Thoracic aorta (tissue), 2 donors: Measurements from ENCODE around the gene ZBTB7C. TPM values are rescaled to one million over a fixed set of nuclear protein-coding genes. Genes with fewer than 3 reads are reported as not detected.

Experiments used
- ATAC-seq: fragments of 150-250 bp; one replicate; pipeline ENCODE4 v1.8.0; 2017; ENCODE audit warnings: low read depth; ENCODE audit not compliant: insufficient number of reproducible peaks, low FRiP score
- DNase-seq: peaks from one replicate; pipeline ENCODE4 v3.0.0-alpha.2; 2020; ENCODE audit warnings: low spot score
- H3K27ac ChIP-seq, 2 donors: fragments of 200-600 bp; sonication (generic); 1 replicate in 1 of 2; 2 replicates in 1 of 2; pipeline ENCODE4 v1.5.1; 2016; ENCODE audit warnings: mild to moderate bottlenecking in 2 of 2, moderate library complexity in 2 of 2
- H3K27me3 ChIP-seq: fragments of 200-600 bp; sonication (generic); replicated peaks from 2 replicates; pipeline ENCODE4 v1.6.0; 2016; ENCODE audit warnings: mild to moderate bottlenecking; ENCODE audit not compliant: insufficient read depth
- H3K36me3 ChIP-seq: fragments of 200-600 bp; sonication (generic); one replicate; pipeline ENCODE4 v1.5.1; 2016
- H3K4me1 ChIP-seq, 2 donors: fragments of 200-600 bp; sonication (generic); 1 replicate in 1 of 2; 2 replicates in 1 of 2; pipeline versions ENCODE4 v1.5.1 to v1.6.0; 2016; ENCODE audit warnings: low read depth in 2 of 2, mild to moderate bottlenecking in 1 of 2; ENCODE audit not compliant: control insufficient read depth in 1 of 2
- H3K4me3 ChIP-seq: fragments of 200-600 bp; sonication (generic); 2 replicates; pipeline ENCODE4 v1.5.1; 2016; ENCODE audit warnings: mild to moderate bottlenecking
- H3K9me3 ChIP-seq: fragments of 200-600 bp; sonication (generic); 2 replicates; pipeline ENCODE4 v1.5.1; 2016
- total RNA-seq, 2 donors: library from RNA; depleted of rRNA; stranded (reverse); fragments of >200 nt; gene quantifications; one replicate each; pipeline versions ENCODE4 v1.1.0 to v1.2.3, GENCODE V29; 2016
- TF ChIP-seq, protein P1 (sequence below): fragments of 200-600 bp; sonication (generic); IDR thresholded peaks from one replicate; pipeline ENCODE4 v1.5.1; 2019; ENCODE audit warnings: antibody characterized with exemption

The ZBTB7C gene
- total RNA-seq, 2 donors from 2014 or later: 9.6 to 10.9 TPM

DNA sequence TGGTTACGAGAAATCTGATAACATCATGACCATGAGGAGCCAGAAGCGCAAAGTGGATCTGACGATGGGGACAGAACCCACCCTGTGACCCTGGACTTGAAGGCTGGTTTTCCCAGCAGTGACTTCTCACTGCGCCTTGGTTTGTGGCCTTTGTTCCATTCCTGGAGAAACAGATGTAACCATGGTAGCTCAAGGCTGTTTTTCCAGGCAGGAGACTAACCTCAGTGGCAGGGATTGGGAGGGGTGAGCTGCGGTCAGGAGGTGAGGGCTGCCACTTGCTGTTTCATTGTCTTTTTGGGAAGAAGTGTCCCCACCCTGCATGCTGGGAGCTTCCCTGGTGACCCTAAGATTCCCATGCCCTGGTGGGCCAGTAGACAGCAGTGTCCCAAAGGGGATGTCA lies 362.3 kb downstream of the ZBTB7C start:
- no peaks in the 10 kb centered on the region for H3K27me3 ChIP-seq
- TF ChIP-seq, protein P1, sequence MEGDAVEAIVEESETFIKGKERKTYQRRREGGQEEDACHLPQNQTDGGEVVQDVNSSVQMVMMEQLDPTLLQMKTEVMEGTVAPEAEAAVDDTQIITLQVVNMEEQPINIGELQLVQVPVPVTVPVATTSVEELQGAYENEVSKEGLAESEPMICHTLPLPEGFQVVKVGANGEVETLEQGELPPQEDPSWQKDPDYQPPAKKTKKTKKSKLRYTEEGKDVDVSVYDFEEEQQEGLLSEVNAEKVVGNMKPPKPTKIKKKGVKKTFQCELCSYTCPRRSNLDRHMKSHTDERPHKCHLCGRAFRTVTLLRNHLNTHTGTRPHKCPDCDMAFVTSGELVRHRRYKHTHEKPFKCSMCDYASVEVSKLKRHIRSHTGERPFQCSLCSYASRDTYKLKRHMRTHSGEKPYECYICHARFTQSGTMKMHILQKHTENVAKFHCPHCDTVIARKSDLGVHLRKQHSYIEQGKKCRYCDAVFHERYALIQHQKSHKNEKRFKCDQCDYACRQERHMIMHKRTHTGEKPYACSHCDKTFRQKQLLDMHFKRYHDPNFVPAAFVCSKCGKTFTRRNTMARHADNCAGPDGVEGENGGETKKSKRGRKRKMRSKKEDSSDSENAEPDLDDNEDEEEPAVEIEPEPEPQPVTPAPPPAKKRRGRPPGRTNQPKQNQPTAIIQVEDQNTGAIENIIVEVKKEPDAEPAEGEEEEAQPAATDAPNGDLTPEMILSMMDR: no peak
- H3K4me3 ChIP-seq: no peak overlapping the region
- H3K4me1 ChIP-seq: peaks cover 0 to 8% of the 10 kb centered on the region in 2 donors
- no peaks in the 10 kb centered on the region for H3K36me3 ChIP-seq
- ATAC-seq (no peak), DNase-seq (no peak)
- H3K9me3 ChIP-seq: no peaks in the 10 kb centered on the region
- H3K27ac ChIP-seq: no peak overlapping the region

GRCh38 chr18:48045744-48046143 lies 363.4 kb downstream of the ZBTB7C start:
- no peak for ATAC-seq
- Histone ChIP-seq H3K4me1 (peaks cover 0 to 8% of the 10 kb centered on the region in 2 donors), H3K9me3 (no peaks in the 10 kb centered on the region), H3K27me3 (no peaks in the 10 kb centered on the region), H3K4me3 (no peak overlapping the region), H3K27ac (no peak overlapping the region), H3K36me3 (no peaks in the 10 kb centered on the region)
- DNase-seq: no peak
- TF ChIP-seq, protein P1: no peak

DNA sequence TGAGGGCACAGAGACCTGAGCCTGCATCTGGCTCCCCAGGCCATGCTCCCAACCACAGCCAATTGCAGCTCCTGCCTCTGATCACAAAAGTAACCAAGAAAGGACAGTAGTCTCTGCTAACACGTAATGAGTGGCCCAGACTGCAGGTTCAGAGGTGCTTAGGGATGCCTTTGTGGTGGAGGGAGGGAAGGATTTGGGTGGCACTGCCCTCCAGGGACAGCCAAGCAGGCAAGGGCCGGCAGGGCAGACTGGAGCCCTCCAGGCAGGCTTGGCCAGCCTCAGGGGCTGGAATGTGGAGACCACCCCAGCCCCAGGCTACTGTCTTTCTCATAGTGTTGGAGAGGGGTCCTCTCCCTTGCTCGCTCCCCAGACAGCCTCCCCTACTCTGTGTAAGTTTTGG lies 364.2 kb downstream of the ZBTB7C start:
- DNase-seq: no peak
- H3K27ac ChIP-seq: no peak overlapping the region
- ATAC-seq: no peak

DNA sequence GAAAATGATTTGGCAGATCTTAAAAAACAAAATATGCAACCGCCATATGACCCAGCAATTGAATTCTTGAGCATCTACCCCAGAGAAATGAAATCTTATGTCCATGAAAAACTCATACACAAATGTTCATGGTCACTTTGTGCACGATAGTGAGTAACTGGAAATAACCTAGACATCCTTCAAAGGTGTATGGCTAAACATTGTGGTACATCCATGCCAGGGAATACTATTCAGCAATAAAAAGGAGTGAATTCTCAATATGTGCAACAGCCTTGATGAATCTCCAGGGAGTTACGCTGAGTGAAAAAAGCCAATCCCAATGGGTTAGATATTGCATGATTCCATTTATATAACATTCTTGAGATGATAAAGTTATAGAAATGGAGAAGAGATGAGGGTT lies 366.0 kb downstream of the ZBTB7C start:
- no peaks in the 10 kb centered on the region for H3K27me3 ChIP-seq
- ATAC-seq: no peak
- H3K4me1 ChIP-seq: peaks cover 0 to 8% of the 10 kb centered on the region in 2 donors
- no peak for DNase-seq
- H3K4me3 ChIP-seq: no peak overlapping the region
- TF ChIP-seq, protein P1: no peak
- peaks cover 3% of the 10 kb centered on the region for H3K36me3 ChIP-seq
- H3K9me3 ChIP-seq: no peaks in the 10 kb centered on the region
- H3K27ac ChIP-seq: no peak overlapping the region

More for the DNA sequence above, 364.2 kb downstream of the ZBTB7C start:
- Histone ChIP-seq H3K27me3 (no peaks in the 10 kb centered on the region), H3K4me1 (peaks cover 0 to 8% of the 10 kb centered on the region in 2 donors), H3K36me3 (no peaks in the 10 kb centered on the region), H3K9me3 (no peaks in the 10 kb centered on the region), H3K4me3 (no peak overlapping the region)
- TF ChIP-seq, protein P1: no peak

DNA sequence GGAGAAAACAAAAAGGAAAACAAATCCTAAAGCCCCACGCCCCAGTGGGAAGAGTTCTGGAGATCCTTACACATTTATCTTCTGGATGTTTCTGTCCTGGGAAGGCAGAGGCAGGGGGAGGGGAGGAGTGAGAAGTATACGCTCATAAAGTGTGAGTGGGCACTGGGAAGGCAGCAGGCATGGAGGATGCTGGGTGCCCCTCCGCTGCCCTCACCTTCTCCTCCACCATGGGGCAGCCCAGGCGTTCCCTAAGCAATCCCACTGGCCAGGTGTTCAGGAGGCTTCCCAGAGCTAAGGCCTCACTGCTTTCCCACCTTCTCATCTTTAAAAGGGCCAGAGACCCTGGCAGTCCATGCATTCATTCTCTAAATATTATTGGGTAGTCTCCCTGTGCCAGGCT lies 366.8 kb downstream of the ZBTB7C start:
- Histone ChIP-seq H3K36me3 (peaks cover 3% of the 10 kb centered on the region), H3K27ac (no peak overlapping the region), H3K4me3 (no peak overlapping the region), H3K9me3 (no peaks in the 10 kb centered on the region), H3K27me3 (no peaks in the 10 kb centered on the region), H3K4me1 (peaks cover 0 to 8% of the 10 kb centered on the region in 2 donors)
- TF ChIP-seq, protein P1: no peak
- DNase-seq: no peak
- no peak for ATAC-seq
